Measurements from ENCODE around the gene PDE9A.

DNA sequence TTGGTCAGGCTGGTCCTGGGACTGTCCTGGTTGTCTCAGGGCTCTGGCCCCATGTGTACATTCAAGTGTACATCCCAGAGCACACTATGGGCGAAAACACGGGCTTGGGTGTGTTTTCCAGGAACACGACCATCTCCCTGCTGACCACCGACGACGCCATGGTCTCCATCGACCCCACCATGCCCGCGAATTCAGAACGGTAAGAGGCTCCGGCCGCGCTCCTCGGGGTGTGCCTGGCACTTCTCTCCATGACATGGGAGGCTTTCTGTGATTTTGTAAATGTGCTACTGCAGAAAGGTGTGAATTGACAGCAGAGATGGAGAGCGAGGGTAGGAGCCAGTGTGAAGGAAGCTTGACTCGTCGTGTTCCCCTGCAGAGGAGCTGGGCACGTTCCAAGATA is 34.4 kb downstream of the PDE9A start:
- TF ChIP-seq, protein P1, sequence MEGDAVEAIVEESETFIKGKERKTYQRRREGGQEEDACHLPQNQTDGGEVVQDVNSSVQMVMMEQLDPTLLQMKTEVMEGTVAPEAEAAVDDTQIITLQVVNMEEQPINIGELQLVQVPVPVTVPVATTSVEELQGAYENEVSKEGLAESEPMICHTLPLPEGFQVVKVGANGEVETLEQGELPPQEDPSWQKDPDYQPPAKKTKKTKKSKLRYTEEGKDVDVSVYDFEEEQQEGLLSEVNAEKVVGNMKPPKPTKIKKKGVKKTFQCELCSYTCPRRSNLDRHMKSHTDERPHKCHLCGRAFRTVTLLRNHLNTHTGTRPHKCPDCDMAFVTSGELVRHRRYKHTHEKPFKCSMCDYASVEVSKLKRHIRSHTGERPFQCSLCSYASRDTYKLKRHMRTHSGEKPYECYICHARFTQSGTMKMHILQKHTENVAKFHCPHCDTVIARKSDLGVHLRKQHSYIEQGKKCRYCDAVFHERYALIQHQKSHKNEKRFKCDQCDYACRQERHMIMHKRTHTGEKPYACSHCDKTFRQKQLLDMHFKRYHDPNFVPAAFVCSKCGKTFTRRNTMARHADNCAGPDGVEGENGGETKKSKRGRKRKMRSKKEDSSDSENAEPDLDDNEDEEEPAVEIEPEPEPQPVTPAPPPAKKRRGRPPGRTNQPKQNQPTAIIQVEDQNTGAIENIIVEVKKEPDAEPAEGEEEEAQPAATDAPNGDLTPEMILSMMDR (IDR thresholded peaks at IDR 0.05), result no peak
- no peak for TF ChIP-seq POLR2A (IDR thresholded peaks at IDR 0.05)
